Thyroid gland (tissue), 4 donors: ENCODE measurements around the gene AMMECR1.

Experiments used
- POLR2A ChIP-seq, 2 donors: fragments of 450-650 bp; IDR thresholded peaks; one replicate each; pipeline ENCODE4 v1.6.1; 2017; ENCODE audit warnings: antibody characterized with exemption in 2 of 2, mild to moderate bottlenecking in 2 of 2, moderate library complexity in 1 of 2
- TF ChIP-seq, protein P1 (sequence below), 6 experiments: fragments of 200-600 bp in 3 of 6; fragments of 450-650 bp in 3 of 6; sonication (generic) in 3 of 6; IDR thresholded peaks; one replicate each; pipeline ENCODE4 v1.5.1; 2016 to 2019; ENCODE audit warnings: antibody characterized with exemption in 6 of 6, mild to moderate bottlenecking in 2 of 6, inconsistent platforms in 1 of 6, moderate library complexity in 1 of 6

GRCh38 chrX:110226931-110227330 is 91.0 kb downstream of the AMMECR1 start:
- TF ChIP-seq, protein P1, sequence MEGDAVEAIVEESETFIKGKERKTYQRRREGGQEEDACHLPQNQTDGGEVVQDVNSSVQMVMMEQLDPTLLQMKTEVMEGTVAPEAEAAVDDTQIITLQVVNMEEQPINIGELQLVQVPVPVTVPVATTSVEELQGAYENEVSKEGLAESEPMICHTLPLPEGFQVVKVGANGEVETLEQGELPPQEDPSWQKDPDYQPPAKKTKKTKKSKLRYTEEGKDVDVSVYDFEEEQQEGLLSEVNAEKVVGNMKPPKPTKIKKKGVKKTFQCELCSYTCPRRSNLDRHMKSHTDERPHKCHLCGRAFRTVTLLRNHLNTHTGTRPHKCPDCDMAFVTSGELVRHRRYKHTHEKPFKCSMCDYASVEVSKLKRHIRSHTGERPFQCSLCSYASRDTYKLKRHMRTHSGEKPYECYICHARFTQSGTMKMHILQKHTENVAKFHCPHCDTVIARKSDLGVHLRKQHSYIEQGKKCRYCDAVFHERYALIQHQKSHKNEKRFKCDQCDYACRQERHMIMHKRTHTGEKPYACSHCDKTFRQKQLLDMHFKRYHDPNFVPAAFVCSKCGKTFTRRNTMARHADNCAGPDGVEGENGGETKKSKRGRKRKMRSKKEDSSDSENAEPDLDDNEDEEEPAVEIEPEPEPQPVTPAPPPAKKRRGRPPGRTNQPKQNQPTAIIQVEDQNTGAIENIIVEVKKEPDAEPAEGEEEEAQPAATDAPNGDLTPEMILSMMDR (IDR thresholded peaks at IDR 0.05), result no peak
- no peak for TF ChIP-seq POLR2A (IDR thresholded peaks at IDR 0.05)
